Central memory CD8-positive, alpha-beta T cell (primary cell): ENCODE measurements around the gene AQP2.

Experiments
- ATAC-seq: fragments of 150-1000 bp; cut with Tn5 transposase; replicated peaks from 2 replicates; pipeline ENCODE4 v1.10.0; 2022; ENCODE audit warnings: mild to moderate bottlenecking, moderate FRiP score, moderate number of reproducible peaks; ENCODE audit not compliant: poor library complexity, severe bottlenecking; ENCODE audit errors: extremely low read depth
- DNase-seq, 2 donors: peaks; one replicate each; pipeline ENCODE4 v3.0.0; 2021; ENCODE audit warnings: low spot score in 2 of 2
- H3K27ac Mint-ChIP-seq: one replicate; pipeline ENCODE4 v1.8.0; 2022; ENCODE audit warnings: low read depth, mild to moderate bottlenecking, moderate library complexity, mixed read lengths
- H3K27me3 Mint-ChIP-seq: one replicate; pipeline ENCODE4 v1.8.0; 2022; ENCODE audit warnings: mixed read lengths
- H3K36me3 Mint-ChIP-seq: one replicate; pipeline ENCODE4 v1.8.0; 2022; ENCODE audit warnings: mild to moderate bottlenecking, moderate library complexity, mixed read lengths; ENCODE audit not compliant: insufficient read depth
- H3K4me1 Mint-ChIP-seq: one replicate; pipeline ENCODE4 v1.8.0; 2022; ENCODE audit warnings: mixed read lengths
- H3K4me3 Mint-ChIP-seq: one replicate; pipeline ENCODE4 v1.8.0; 2022; ENCODE audit warnings: mild to moderate bottlenecking, moderate library complexity, mixed read lengths
- H3K9me3 Mint-ChIP-seq: one replicate; pipeline ENCODE4 v1.8.0; 2022; ENCODE audit warnings: mixed read lengths

AQP2 gene

GRCh38 chr12:49923035-49923644 is 27.4 kb upstream of the AQP2 start:
- Mint-ChIP-seq H3K27me3 (no peaks in the 10 kb centered on the region), H3K27ac (no peak overlapping the region), H3K4me1 (no peaks in the 10 kb centered on the region), H3K4me3 (no peak overlapping the region), H3K9me3 (no peaks in the 10 kb centered on the region), H3K36me3 (no peaks in the 10 kb centered on the region)
- ATAC-seq (no peak), DNase-seq (no peak)

GRCh38 chr12:49923880-49924556 is 26.5 kb upstream of the AQP2 start:
- Mint-ChIP-seq H3K27ac (no peak overlapping the region), H3K9me3 (no peaks in the 10 kb centered on the region), H3K27me3 (peaks cover 2% of the 10 kb centered on the region), H3K4me3 (no peak overlapping the region), H3K36me3 (no peaks in the 10 kb centered on the region), H3K4me1 (no peaks in the 10 kb centered on the region)
- DNase-seq = no peak
- no peak for ATAC-seq

DNA sequence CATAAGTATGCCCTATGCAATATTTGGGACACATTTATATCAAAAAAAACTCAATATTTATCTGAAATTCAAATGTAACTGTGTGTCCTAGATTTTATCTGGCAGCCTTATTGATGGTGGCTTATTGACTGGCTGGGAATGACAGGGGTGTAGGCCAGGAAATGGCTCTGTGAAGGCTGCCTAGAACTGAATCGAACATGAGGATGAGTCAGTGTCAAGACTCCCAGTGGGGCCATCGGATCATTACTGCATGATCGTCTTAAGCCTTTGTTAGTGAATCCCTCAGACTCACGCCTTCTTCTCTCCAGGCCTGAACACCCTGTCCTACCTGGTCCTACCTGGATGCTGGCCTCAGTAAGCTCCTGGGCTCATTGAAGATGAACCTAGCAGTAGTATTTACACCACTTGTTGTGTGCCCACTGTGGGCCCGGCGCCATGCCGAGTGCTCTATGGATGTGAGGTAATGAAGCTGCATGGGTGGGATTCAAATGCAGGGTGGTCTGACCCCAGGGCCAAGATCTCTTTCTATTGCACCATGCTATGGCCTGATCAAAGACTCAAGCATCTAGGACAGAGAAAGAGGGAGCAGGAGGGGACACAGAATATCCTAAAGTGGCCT is 25.8 kb upstream of the AQP2 start:
- no peak overlapping the region for H3K27ac Mint-ChIP-seq
- no peak for ATAC-seq
- no peak for DNase-seq
- H3K27me3 Mint-ChIP-seq = peaks cover 9% of the 10 kb centered on the region
- no peaks in the 10 kb centered on the region for H3K4me1 Mint-ChIP-seq
- H3K36me3 Mint-ChIP-seq = no peaks in the 10 kb centered on the region
- no peaks in the 10 kb centered on the region for H3K9me3 Mint-ChIP-seq
- H3K4me3 Mint-ChIP-seq = no peak overlapping the region

- no peak for DNase-seq
Measured at GRCh38 chr12:49925433-49926204, 24.9 kb upstream of the AQP2 start.

GRCh38 chr12:49928471-49928870 is 22.1 kb upstream of the AQP2 start:
- H3K36me3 Mint-ChIP-seq = no peaks in the 10 kb centered on the region
- DNase-seq (no peak), ATAC-seq (no peak)
- no peaks in the 10 kb centered on the region for H3K4me1 Mint-ChIP-seq
- H3K27me3 Mint-ChIP-seq = peaks cover 13% of the 10 kb centered on the region
- no peak overlapping the region for H3K27ac Mint-ChIP-seq
- no peak overlapping the region for H3K4me3 Mint-ChIP-seq
- H3K9me3 Mint-ChIP-seq = no peaks in the 10 kb centered on the region

More at GRCh38 chr12:49925433-49926204, 24.9 kb upstream of the AQP2 start:
- no peak for ATAC-seq
- H3K4me3 Mint-ChIP-seq = no peak overlapping the region
- H3K9me3 Mint-ChIP-seq = no peaks in the 10 kb centered on the region
- no peaks in the 10 kb centered on the region for H3K4me1 Mint-ChIP-seq
- no peaks in the 10 kb centered on the region for H3K36me3 Mint-ChIP-seq
- peaks cover 13% of the 10 kb centered on the region for H3K27me3 Mint-ChIP-seq
- H3K27ac Mint-ChIP-seq = no peak overlapping the region

DNA sequence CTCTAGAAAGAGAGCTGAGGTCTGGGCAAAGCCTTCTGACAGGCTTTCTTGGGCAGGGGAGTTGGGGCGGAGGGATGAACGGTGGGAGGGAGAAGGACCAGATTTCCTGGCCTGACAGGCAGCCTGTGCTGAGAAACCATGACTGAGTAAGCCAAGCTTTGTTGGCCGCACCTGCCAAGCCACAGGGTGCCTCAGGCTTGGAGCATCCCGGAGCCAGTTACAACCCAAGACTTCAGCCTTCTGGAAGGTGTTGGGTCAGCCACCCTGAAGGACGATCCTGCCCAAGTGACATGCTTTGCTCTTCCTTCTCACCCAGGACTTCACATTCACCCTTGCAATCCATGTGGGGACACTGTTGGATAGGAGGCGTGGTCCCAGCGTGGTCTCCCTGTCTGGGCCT is 21.0 kb upstream of the AQP2 start:
- Mint-ChIP-seq H3K27ac (no peak overlapping the region), H3K4me3 (no peak overlapping the region), H3K27me3 (peaks cover 13% of the 10 kb centered on the region), H3K36me3 (no peaks in the 10 kb centered on the region), H3K9me3 (no peaks in the 10 kb centered on the region), H3K4me1 (no peaks in the 10 kb centered on the region)
- no peak for ATAC-seq
- no peak for DNase-seq

DNA sequence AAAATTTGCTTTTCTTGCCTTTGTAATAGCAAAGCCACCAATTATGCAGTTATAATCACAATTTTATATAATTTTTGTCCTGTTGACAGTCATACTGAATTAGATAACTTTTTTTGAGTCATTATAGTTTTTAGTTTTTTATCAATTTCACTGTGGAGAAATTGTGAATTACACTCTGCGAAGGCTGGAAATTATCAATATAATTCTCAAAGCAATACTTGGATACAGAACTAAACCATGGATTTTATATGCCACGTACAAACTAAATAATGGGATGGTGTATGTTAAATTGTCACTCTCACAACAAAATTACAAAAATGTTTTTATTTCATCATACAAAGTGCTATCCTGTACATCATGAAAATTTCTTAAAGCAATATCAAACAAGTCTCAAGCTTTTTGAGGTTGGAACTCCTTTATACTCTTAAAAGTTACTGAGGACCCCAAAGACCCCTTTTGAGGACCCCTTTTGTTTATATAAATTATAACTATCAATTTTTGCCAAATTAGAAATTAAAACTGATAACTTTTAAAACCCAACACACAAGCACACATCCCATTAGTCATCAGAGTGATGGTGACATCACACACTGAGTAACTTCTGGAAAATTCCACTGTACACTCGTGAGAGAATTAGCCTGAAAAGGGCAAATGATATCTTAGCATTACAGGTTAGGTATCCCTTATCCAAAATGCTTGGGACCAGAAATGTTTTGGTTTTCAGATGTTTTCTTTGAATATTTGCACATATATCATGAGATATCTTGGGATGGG is 19.8 kb upstream of the AQP2 start:
- Mint-ChIP-seq H3K9me3 (no peaks in the 10 kb centered on the region), H3K27ac (no peak overlapping the region), H3K27me3 (peaks cover 13% of the 10 kb centered on the region), H3K4me3 (no peak overlapping the region), H3K4me1 (no peaks in the 10 kb centered on the region), H3K36me3 (no peaks in the 10 kb centered on the region)
- no peak for ATAC-seq
- no peak for DNase-seq

DNA sequence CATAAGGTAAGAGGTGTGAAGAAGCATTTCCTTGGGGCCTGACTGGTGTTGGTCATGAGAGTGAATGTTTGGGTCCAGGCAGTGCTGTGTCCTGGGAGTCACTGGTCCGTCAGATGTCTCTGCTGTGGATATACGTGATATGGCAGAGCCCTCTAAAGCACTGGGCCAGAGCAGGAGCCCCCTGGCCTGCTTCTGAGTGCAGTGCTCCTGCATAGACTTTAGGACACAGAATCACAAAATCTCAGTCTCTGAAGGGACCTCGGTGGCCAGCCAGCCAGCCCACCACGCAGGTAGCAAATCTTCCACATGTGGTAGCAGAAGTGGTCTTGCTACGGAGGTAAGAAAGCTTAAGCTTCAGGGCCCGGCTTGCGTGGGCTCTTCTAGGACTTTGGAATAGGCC is 18.5 kb upstream of the AQP2 start:
- Mint-ChIP-seq H3K27ac (no peak overlapping the region), H3K4me3 (no peak overlapping the region), H3K4me1 (no peaks in the 10 kb centered on the region), H3K27me3 (peaks cover 13% of the 10 kb centered on the region), H3K36me3 (no peaks in the 10 kb centered on the region), H3K9me3 (no peaks in the 10 kb centered on the region)
- ATAC-seq (no peak), DNase-seq (no peak)

DNA sequence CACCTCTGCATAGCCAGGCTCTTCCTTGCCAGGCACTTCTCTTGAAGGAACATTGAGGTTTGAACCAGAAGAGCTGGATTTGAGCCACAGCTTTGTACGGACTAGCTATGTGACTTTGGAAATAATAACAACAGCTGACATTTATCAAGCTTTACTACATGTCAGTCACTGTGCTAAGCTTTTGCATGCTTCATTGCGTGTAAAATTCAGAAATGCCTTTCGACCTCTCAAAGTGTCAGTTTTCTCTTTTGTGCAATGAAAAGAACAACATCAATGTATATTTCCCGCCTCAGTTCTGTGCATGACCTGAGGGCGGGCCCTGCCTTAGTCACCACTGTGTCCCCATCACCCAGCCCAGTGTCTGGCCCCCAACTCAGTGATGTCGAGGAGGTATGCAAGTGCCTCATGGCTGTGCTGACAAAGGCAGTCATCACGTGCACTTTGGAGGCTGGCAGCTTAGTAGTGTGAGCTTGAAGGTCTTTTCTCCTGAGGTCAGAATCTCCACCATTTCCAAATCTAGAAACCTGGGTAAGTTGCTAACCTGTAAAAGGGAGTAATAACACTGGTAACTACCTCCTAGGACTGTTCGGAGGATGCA is 17.9 kb upstream of the AQP2 start:
- Mint-ChIP-seq H3K9me3 (no peaks in the 10 kb centered on the region), H3K4me3 (no peak overlapping the region), H3K4me1 (no peaks in the 10 kb centered on the region), H3K27ac (no peak overlapping the region), H3K27me3 (peaks cover 13% of the 10 kb centered on the region), H3K36me3 (no peaks in the 10 kb centered on the region)
- ATAC-seq (no peak), DNase-seq (no peak)

- H3K9me3 Mint-ChIP-seq = no peaks in the 10 kb centered on the region
- DNase-seq = no peak
Measured at GRCh38 chr12:49933796-49934195, 16.7 kb upstream of the AQP2 start.

DNA sequence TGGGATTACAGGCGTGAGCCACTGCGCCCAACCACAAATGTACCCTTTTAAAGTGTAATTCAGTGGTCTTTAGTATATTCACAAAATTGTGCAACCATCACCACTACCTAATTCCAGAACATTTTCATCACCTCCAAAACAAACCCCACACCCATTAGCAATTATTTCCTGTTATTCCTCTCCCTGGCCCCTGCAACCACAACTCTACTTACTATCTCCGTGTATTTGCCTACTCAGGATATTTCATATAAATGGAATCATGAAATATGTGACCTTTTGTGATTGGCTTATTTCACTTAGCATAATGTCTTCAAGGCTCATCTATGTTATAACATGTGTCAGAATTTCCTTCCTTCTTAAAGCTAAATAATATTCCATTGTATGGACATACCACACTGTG is 16.0 kb upstream of the AQP2 start:
- Mint-ChIP-seq H3K4me3 (no peak overlapping the region), H3K27ac (no peak overlapping the region), H3K27me3 (peaks cover 7% of the 10 kb centered on the region), H3K9me3 (no peaks in the 10 kb centered on the region), H3K36me3 (no peaks in the 10 kb centered on the region), H3K4me1 (no peaks in the 10 kb centered on the region)
- DNase-seq (no peak), ATAC-seq (no peak)

More at GRCh38 chr12:49933796-49934195, 16.7 kb upstream of the AQP2 start:
- peaks cover 13% of the 10 kb centered on the region for H3K27me3 Mint-ChIP-seq
- no peaks in the 10 kb centered on the region for H3K36me3 Mint-ChIP-seq
- H3K4me1 Mint-ChIP-seq = no peaks in the 10 kb centered on the region
- no peak overlapping the region for H3K4me3 Mint-ChIP-seq
- ATAC-seq = no peak
- H3K27ac Mint-ChIP-seq = no peak overlapping the region

GRCh38 chr12:49936925-49937324 is 13.6 kb upstream of the AQP2 start:
- Mint-ChIP-seq H3K4me1 (no peaks in the 10 kb centered on the region), H3K27me3 (no peaks in the 10 kb centered on the region), H3K4me3 (no peak overlapping the region), H3K36me3 (no peaks in the 10 kb centered on the region), H3K27ac (no peak overlapping the region), H3K9me3 (no peaks in the 10 kb centered on the region)
- DNase-seq (no peak), ATAC-seq (no peak)
